Liver (tissue), 9 donors: ENCODE measurements around the gene DOK1. TPM values are rescaled to one million over a fixed set of nuclear protein-coding genes. Genes with fewer than 3 reads are reported as not detected.

Experiments used
- DNase-seq: peaks from one replicate; pipeline ENCODE4 v3.0.0-alpha.2; 2017; ENCODE audit warnings: low spot score
- H3K27ac ChIP-seq, 2 donors: one replicate each; pipeline ENCODE4 v1.7.0; 2013; ENCODE audit warnings: inconsistent platforms in 2 of 2, low read length in 2 of 2, control low read depth in 1 of 2, low read depth in 1 of 2, mild to moderate bottlenecking in 1 of 2
- H3K27me3 ChIP-seq, 4 donors: one replicate each; pipeline versions ENCODE4 v1.6.1 to v1.7.0; 2013; ENCODE audit warnings: low read length in 3 of 4, inconsistent platforms in 1 of 4, mild to moderate bottlenecking in 1 of 4, moderate library complexity in 1 of 4; ENCODE audit not compliant: control insufficient read depth in 4 of 4, insufficient read depth in 4 of 4
- H3K36me3 ChIP-seq, 4 donors: one replicate each; pipeline versions ENCODE4 v1.6.1 to v1.7.0; 2013; ENCODE audit warnings: low read length in 3 of 4, mild to moderate bottlenecking in 3 of 4, low read depth in 1 of 4, moderate library complexity in 1 of 4; ENCODE audit not compliant: control insufficient read depth in 4 of 4, insufficient read depth in 3 of 4
- H3K4me1 ChIP-seq, 4 donors: one replicate each; pipeline versions ENCODE4 v1.6.1 to v1.7.0; 2013; ENCODE audit warnings: low read length in 3 of 4, mild to moderate bottlenecking in 3 of 4, moderate library complexity in 1 of 4; ENCODE audit not compliant: control insufficient read depth in 4 of 4, insufficient read depth in 4 of 4
- H3K4me3 ChIP-seq, 3 donors: one replicate each; pipeline versions ENCODE4 v1.6.1 to v1.7.0; 2013; ENCODE audit warnings: low read length in 3 of 3, control low read depth in 1 of 3, low read depth in 1 of 3, mild to moderate bottlenecking in 1 of 3
- H3K9ac ChIP-seq, 2 donors: one replicate each; pipeline ENCODE4 v1.7.0; 2013; ENCODE audit warnings: low read length in 2 of 2, mild to moderate bottlenecking in 2 of 2, moderate library complexity in 2 of 2, control low read depth in 1 of 2, low read depth in 1 of 2
- H3K9me3 ChIP-seq, 4 donors: one replicate each; pipeline versions ENCODE4 v1.6.1 to v1.7.0; 2013; ENCODE audit warnings: low read length in 3 of 4; ENCODE audit not compliant: control insufficient read depth in 4 of 4
- EGR1 ChIP-seq, 2 donors: IDR thresholded peaks; 2 replicates each; pipeline ENCODE4 v1.6.1; 2016 to 2018; ENCODE audit warnings: antibody characterized with exemption in 2 of 2, low read depth in 2 of 2
- FOXA1 ChIP-seq: IDR thresholded peaks from 2 replicates; pipeline ENCODE4 v1.6.1; 2016; ENCODE audit warnings: antibody characterized with exemption
- FOXA2 ChIP-seq: IDR thresholded peaks from 2 replicates; pipeline ENCODE4 v1.6.1; 2016; ENCODE audit warnings: antibody characterized with exemption
- GABPA ChIP-seq, 2 donors: IDR thresholded peaks in 1 of 2; conservative IDR thresholded peaks in 1 of 2; 2 replicates each; pipeline ENCODE4 v1.6.1; 2016; ENCODE audit warnings: antibody characterized with exemption in 2 of 2, mild to moderate bottlenecking in 1 of 2, moderate library complexity in 1 of 2
- HNF4A ChIP-seq, 2 donors: conservative IDR thresholded peaks; 2 replicates each; pipeline ENCODE4 v1.6.1; 2016; ENCODE audit warnings: antibody characterized with exemption in 2 of 2, mild to moderate bottlenecking in 2 of 2
- HNF4G ChIP-seq: IDR thresholded peaks from 2 replicates; pipeline ENCODE4 v1.6.1; 2016; ENCODE audit warnings: antibody characterized with exemption
- MAX ChIP-seq: IDR thresholded peaks from 2 replicates; pipeline ENCODE4 v1.6.1; 2016; ENCODE audit warnings: antibody characterized with exemption
- RAD21 ChIP-seq, 2 donors: IDR thresholded peaks; 2 replicates each; pipeline ENCODE4 v1.6.1; 2016; ENCODE audit warnings: antibody characterized with exemption in 2 of 2, mild to moderate bottlenecking in 2 of 2
- RXRA ChIP-seq, 2 donors: IDR thresholded peaks; 2 replicates each; pipeline ENCODE4 v1.6.1; 2017 to 2018; ENCODE audit warnings: antibody characterized with exemption in 2 of 2, mild to moderate bottlenecking in 1 of 2
- SP1 ChIP-seq: IDR thresholded peaks from 2 replicates; pipeline ENCODE4 v1.6.1; 2018; ENCODE audit warnings: antibody characterized with exemption, mild to moderate bottlenecking
- TAF1 ChIP-seq: conservative IDR thresholded peaks from 2 replicates; pipeline ENCODE4 v1.6.1; 2016; ENCODE audit warnings: antibody characterized with exemption, mild to moderate bottlenecking
- WGBS: extraction: QIAGEN DNeasy Blood & Tissue Kit; methylation state at CpG from one replicate; pipeline ENCODE4 v1.1.7; 2013; 5-methylcytosine and 5-hydroxymethylcytosine counted together
- polyA plus RNA-seq, 2 donors: library from polyadenylated mRNA; stranded (reverse) in 1 of 2; unstranded in 1 of 2; fragments of 200-250 nt in 1 of 2; fragments of >200 nt in 1 of 2; fragmentation: Nextera tagmentation in 1 of 2; extraction: Ambion mirVana in 1 of 2; gene quantifications; one replicate each; pipeline versions ENCODE4 v1.2.1 to v1.2.3, GENCODE V29; 2013 to 2015
- total RNA-seq, 2 donors: library from RNA; depleted of rRNA; stranded (reverse); fragments of >200 nt; gene quantifications; one replicate each; pipeline ENCODE4 v1.2.3, GENCODE V29; 2014
- TF ChIP-seq, protein P1 (sequence below): IDR thresholded peaks from 2 replicates; pipeline ENCODE4 v1.6.1; 2016; ENCODE audit warnings: antibody characterized with exemption
- TF ChIP-seq, protein P2 (sequence below): fragments of 150-350 bp; IDR thresholded peaks from 2 replicates; pipeline ENCODE4 v1.5.1; 2017; ENCODE audit warnings: improper control_type of control experiment, low read depth, low read length; ENCODE audit not compliant: missing input control
- donor health status: healthy.
- donor health status: healthy.
- donor health status: healthy.
- donor health status: healthy.
- donor health status: healthy.

DOK1 gene
- total and polyA plus RNA-seq, 4 donors, result 2.0 to 8.6 (median 4.1) TPM

- Histone ChIP-seq H3K4me1 (no peaks in the 10 kb centered on the region), H3K9ac (no peak overlapping the region), H3K4me3 (no peak overlapping the region), H3K27me3 (no peaks in the 10 kb centered on the region), H3K27ac (no peak overlapping the region), H3K36me3 (no peaks in the 10 kb centered on the region), H3K9me3 (no peaks in the 10 kb centered on the region)
- WGBS, result 82% methylated on average over 7 of the region's 7 CpGs
- DNase-seq, result no peak
- TF ChIP-seq, protein P1, sequence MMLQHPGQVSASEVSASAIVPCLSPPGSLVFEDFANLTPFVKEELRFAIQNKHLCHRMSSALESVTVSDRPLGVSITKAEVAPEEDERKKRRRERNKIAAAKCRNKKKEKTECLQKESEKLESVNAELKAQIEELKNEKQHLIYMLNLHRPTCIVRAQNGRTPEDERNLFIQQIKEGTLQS, result no peak
- TF ChIP-seq SP1, result no peak
- no peak for TF ChIP-seq TAF1
- TF ChIP-seq RAD21 (IDR thresholded peaks at IDR 0.05), result no peak
- TF ChIP-seq GABPA (IDR thresholded peaks at IDR 0.05 in 1 of 2, conservative IDR thresholded peaks at IDR 0.05 in 1 of 2), result no peak
- TF ChIP-seq HNF4A (conservative IDR thresholded peaks at IDR 0.05), result no peak
- TF ChIP-seq MAX, result no peak
- TF ChIP-seq RXRA (IDR thresholded peaks at IDR 0.05), result no peak
Observed at GRCh38 chr2:74566076-74566753, 11.7 kb downstream of the DOK1 start.

DNA sequence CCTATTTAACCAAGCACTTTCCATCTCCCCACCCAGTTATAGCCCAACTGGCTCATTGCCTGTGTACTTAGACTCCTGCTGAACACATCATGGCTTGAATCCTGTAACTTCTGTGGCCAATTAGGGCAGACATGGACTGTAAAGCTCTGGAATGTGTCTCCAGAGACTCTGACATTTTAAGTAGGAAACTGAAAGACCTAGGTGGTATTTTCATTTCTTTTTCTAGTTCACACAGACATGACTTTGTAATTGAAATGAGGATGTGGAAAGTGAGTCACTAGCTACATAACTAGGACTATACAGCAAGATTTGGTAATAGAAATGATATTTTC is 12.2 kb downstream of the DOK1 start:
- no peak overlapping the region for H3K27ac ChIP-seq
- H3K27me3 ChIP-seq, result no peaks in the 10 kb centered on the region
- H3K4me1 ChIP-seq, result no peaks in the 10 kb centered on the region
- TF ChIP-seq EGR1 (IDR thresholded peaks at IDR 0.05; ENCODE audit: low read depth in 2 of 2) (no peak), HNF4G (no peak), FOXA2 (no peak), HNF4A (conservative IDR thresholded peaks at IDR 0.05) (no peak)
- TF ChIP-seq, protein P2, sequence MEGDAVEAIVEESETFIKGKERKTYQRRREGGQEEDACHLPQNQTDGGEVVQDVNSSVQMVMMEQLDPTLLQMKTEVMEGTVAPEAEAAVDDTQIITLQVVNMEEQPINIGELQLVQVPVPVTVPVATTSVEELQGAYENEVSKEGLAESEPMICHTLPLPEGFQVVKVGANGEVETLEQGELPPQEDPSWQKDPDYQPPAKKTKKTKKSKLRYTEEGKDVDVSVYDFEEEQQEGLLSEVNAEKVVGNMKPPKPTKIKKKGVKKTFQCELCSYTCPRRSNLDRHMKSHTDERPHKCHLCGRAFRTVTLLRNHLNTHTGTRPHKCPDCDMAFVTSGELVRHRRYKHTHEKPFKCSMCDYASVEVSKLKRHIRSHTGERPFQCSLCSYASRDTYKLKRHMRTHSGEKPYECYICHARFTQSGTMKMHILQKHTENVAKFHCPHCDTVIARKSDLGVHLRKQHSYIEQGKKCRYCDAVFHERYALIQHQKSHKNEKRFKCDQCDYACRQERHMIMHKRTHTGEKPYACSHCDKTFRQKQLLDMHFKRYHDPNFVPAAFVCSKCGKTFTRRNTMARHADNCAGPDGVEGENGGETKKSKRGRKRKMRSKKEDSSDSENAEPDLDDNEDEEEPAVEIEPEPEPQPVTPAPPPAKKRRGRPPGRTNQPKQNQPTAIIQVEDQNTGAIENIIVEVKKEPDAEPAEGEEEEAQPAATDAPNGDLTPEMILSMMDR, result no peak
- H3K36me3 ChIP-seq, result no peaks in the 10 kb centered on the region
- DNase-seq, result no peak
- no peak overlapping the region for H3K4me3 ChIP-seq
- no peak overlapping the region for H3K9ac ChIP-seq
- H3K9me3 ChIP-seq, result no peaks in the 10 kb centered on the region

DNA sequence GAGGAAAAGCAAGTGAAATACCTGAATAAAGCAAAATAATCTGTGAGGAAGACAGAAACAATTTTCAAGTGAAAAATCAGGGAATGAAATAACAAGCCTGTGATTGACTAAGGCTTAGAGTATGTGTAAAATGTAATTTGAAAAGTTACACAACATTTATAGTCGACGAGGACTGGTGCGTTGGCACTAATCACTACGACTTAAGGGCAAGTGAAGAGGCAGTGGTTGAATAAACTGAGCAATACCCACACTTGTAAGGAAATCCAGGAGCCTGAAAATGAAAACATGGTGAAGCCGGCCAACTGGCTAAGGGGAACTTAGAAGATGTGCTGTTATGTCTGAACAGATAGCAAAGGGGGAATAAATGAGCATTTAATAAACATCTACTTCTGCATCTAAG is 13.4 kb downstream of the DOK1 start:
- no peak for DNase-seq
- no peak overlapping the region for H3K4me3 ChIP-seq
- no peaks in the 10 kb centered on the region for H3K9me3 ChIP-seq
- H3K27me3 ChIP-seq, result no peaks in the 10 kb centered on the region
- 84% methylated on average over 5 of the region's 5 CpGs for WGBS
- H3K4me1 ChIP-seq, result no peaks in the 10 kb centered on the region
- no peaks in the 10 kb centered on the region for H3K36me3 ChIP-seq
- H3K27ac ChIP-seq, result no peak overlapping the region
- no peak overlapping the region for H3K9ac ChIP-seq
- TF ChIP-seq FOXA1 (no peak), SP1 (no peak), GABPA (IDR thresholded peaks at IDR 0.05 in 1 of 2, conservative IDR thresholded peaks at IDR 0.05 in 1 of 2) (no peak), RAD21 (IDR thresholded peaks at IDR 0.05) (no peak), MAX (no peak)
- TF ChIP-seq, protein P2, result no peak
